GM23338 (cell line): ENCODE data around the gene NDUFB5. TPM values are rescaled to one million over a fixed set of nuclear protein-coding genes. Genes with fewer than 3 reads are reported as not detected.

Experiments
- ATAC-seq: fragments of 200-7000 bp; cut with Tn5 transposase; 3 replicates; pipeline ENCODE4 v1.9.1; 2020
- DNase-seq: peaks from one replicate; pipeline ENCODE4 v3.0.0-alpha.2; 2015; ENCODE audit warnings: low spot score
- H2AFZ ChIP-seq: fragments of 200-600 bp; sonication (generic); 2 replicates; pipeline ENCODE4 v1.8.0; 2016; ENCODE audit warnings: antibody characterized with exemption, mild to moderate bottlenecking, moderate library complexity
- H3F3A ChIP-seq: fragments of 200-600 bp; sonication (generic); replicated peaks from 2 replicates; pipeline ENCODE4 v1.8.0; 2017; ENCODE audit warnings: antibody characterized with exemption, mixed run types, low read depth
- H3K27ac ChIP-seq: fragments of 200-600 bp; sonication (generic); 2 replicates; pipeline ENCODE4 v1.6.1; 2016; ENCODE audit warnings: low read depth
- H3K27me3 ChIP-seq: fragments of 200-600 bp; sonication (generic); 2 replicates; pipeline ENCODE4 v1.8.0; 2016; ENCODE audit warnings: mild to moderate bottlenecking, mixed run types, moderate library complexity; ENCODE audit not compliant: insufficient read depth
- H3K36me3 ChIP-seq: fragments of 200-600 bp; sonication (generic); 2 replicates; pipeline ENCODE4 v1.8.0; 2016; ENCODE audit warnings: mild to moderate bottlenecking; ENCODE audit not compliant: insufficient read depth
- H3K4me1 ChIP-seq: fragments of 200-600 bp; sonication (generic); 2 replicates; pipeline ENCODE4 v1.8.0; 2016; ENCODE audit warnings: mild to moderate bottlenecking, moderate library complexity; ENCODE audit not compliant: insufficient read depth
- H3K4me2 ChIP-seq: fragments of 200-600 bp; sonication (generic); 2 replicates; pipeline ENCODE4 v1.7.1; 2017; ENCODE audit warnings: mixed run types
- H3K4me3 ChIP-seq: fragments of 200-600 bp; sonication (generic); 2 replicates; pipeline ENCODE4 v1.6.1; 2016; ENCODE audit warnings: mixed run types
- H3K79me2 ChIP-seq: fragments of 200-600 bp; sonication (generic); replicated peaks from 2 replicates; pipeline ENCODE4 v1.8.0; 2017; ENCODE audit warnings: mild to moderate bottlenecking; ENCODE audit not compliant: insufficient read depth
- H3K9me2 ChIP-seq: fragments of 200-600 bp; sonication (generic); 2 replicates; pipeline ENCODE4 v1.8.0; 2017; ENCODE audit not compliant: insufficient read depth
- H4K20me1 ChIP-seq: fragments of 200-600 bp; sonication (generic); replicated peaks from 2 replicates; pipeline ENCODE4 v1.8.0; 2017; ENCODE audit warnings: mild to moderate bottlenecking; ENCODE audit not compliant: insufficient read depth
- H3K27ac Mint-ChIP-seq: 2 replicates; pipeline ENCODE4 v1.8.0; 2020; ENCODE audit warnings: inconsistent platforms, mild to moderate bottlenecking, moderate library complexity, mixed read lengths
- H3K27me3 Mint-ChIP-seq: 3 replicates; pipeline ENCODE4 v1.8.0; 2022; ENCODE audit warnings: low read depth, mild to moderate bottlenecking, moderate library complexity, mixed read lengths, inconsistent platforms; ENCODE audit not compliant: insufficient read depth, poor library complexity
- H3K36me3 Mint-ChIP-seq: 3 replicates; pipeline ENCODE4 v1.8.0; 2021; ENCODE audit warnings: low read depth, mild to moderate bottlenecking, inconsistent platforms, moderate library complexity, mixed read lengths
- H3K4me1 Mint-ChIP-seq: 3 replicates; pipeline ENCODE4 v1.8.0; 2020; ENCODE audit warnings: mild to moderate bottlenecking, inconsistent platforms, mixed read lengths
- H3K4me3 Mint-ChIP-seq: 3 replicates; pipeline ENCODE4 v1.8.0; 2021; ENCODE audit warnings: moderate library complexity, mild to moderate bottlenecking, inconsistent platforms, mixed read lengths
- H3K9me3 Mint-ChIP-seq: 3 replicates; pipeline ENCODE4 v1.8.0; 2020; ENCODE audit warnings: moderate library complexity, mild to moderate bottlenecking, inconsistent platforms, mixed read lengths
- CREB1 ChIP-seq: fragments of 250-450 bp; sonication (Bioruptor Pico); IDR thresholded peaks from 2 replicates; pipeline ENCODE4 v1.5.0; 2020; ENCODE audit warnings: low read depth, mild to moderate bottlenecking, moderate library complexity
- ETS1 ChIP-seq: IDR thresholded peaks from 2 replicates; pipeline ENCODE4 v1.6.1; 2016; ENCODE audit warnings: antibody characterized with exemption
- EZH2 ChIP-seq: fragments of 200-600 bp; sonication (generic); IDR thresholded peaks from one replicate; pipeline ENCODE4 v1.8.0; 2017; ENCODE audit warnings: antibody characterized with exemption, mild to moderate bottlenecking, low read depth; ENCODE audit not compliant: unreplicated experiment
- EZH2phosphoT487 ChIP-seq: fragments of 200-600 bp; sonication (generic); IDR thresholded peaks from one replicate; pipeline ENCODE4 v1.8.1; 2018; ENCODE audit warnings: antibody characterized with exemption; ENCODE audit not compliant: unreplicated experiment
- JUNB ChIP-seq: IDR thresholded peaks from one replicate; pipeline ENCODE4 v1.6.1; 2016; ENCODE audit warnings: antibody characterized with exemption; ENCODE audit not compliant: unreplicated experiment
- NANOG ChIP-seq: IDR thresholded peaks from 2 replicates; pipeline ENCODE4 v1.6.1; 2016; ENCODE audit warnings: antibody characterized with exemption, borderline replicate concordance
- POLR2AphosphoS5 ChIP-seq: IDR thresholded peaks from 2 replicates; pipeline ENCODE4 v1.6.1; 2016; ENCODE audit warnings: antibody characterized with exemption, low read depth
- STAT1 ChIP-seq: IDR thresholded peaks from one replicate; pipeline ENCODE4 v1.6.1; 2016; ENCODE audit warnings: antibody characterized with exemption; ENCODE audit not compliant: unreplicated experiment
- ZNF114 ChIP-seq: fragments of 250-450 bp; sonication (Bioruptor Pico); IDR thresholded peaks from 2 replicates; pipeline ENCODE4 v1.5.0; 2020; ENCODE audit warnings: mild to moderate bottlenecking, moderate library complexity
- ZNF331 ChIP-seq: fragments of 250-450 bp; sonication (Bioruptor Pico); IDR thresholded peaks from 2 replicates; pipeline ENCODE4 v1.5.0; 2020; ENCODE audit warnings: low read depth, mild to moderate bottlenecking, moderate library complexity
- polyA plus RNA-seq: library from polyadenylated mRNA; unstranded; fragments of >200 nt; fragmentation: Nextera tagmentation; extraction: Ambion mirVana; gene quantifications from 2 replicates; pipeline ENCODE4 v1.2.1, GENCODE V29; 2016
- total RNA-seq: library from RNA; depleted of rRNA; stranded (reverse); fragments of >200 nt; shearing (Covaris generic); gene quantifications from 2 replicates; pipeline ENCODE4 v1.2.3, GENCODE V29; 2014
- TF ChIP-seq, protein P1 (sequence below), 2 experiments: fragments of 200-600 bp in 1 of 2; sonication (generic) in 1 of 2; conservative IDR thresholded peaks; 2 replicates each; pipeline versions ENCODE4 v1.5.1 to v1.6.1; 2016 to 2017; ENCODE audit warnings: antibody characterized with exemption in 2 of 2, low read depth in 2 of 2, mild to moderate bottlenecking in 2 of 2, moderate library complexity in 1 of 2
- TF ChIP-seq, protein P2 (sequence below): IDR thresholded peaks from one replicate; pipeline ENCODE4 v1.6.1; 2018; ENCODE audit warnings: antibody characterized with exemption; ENCODE audit not compliant: unreplicated experiment
- TF ChIP-seq, protein P3 (sequence below): fragments of 250-450 bp; sonication (Bioruptor Pico); IDR thresholded peaks from 2 replicates; pipeline ENCODE4 v1.5.0; 2020; ENCODE audit warnings: mild to moderate bottlenecking, moderate library complexity

NDUFB5 gene
- total and polyA plus RNA-seq, 2 experiments from 2014 or later: 65.4 to 113 TPM

- no peak overlapping the region for H3K4me2 ChIP-seq
- H4K20me1 ChIP-seq: peaks cover 16% of the 10 kb centered on the region; the same call in 1 of the 2 replicates
- no peaks in the 10 kb centered on the region for H3F3A ChIP-seq
- DNase-seq (no peak), ATAC-seq (no peak)
- H3K4me1 ChIP-seq: peaks cover 25% of the 10 kb centered on the region
- H3K79me2 ChIP-seq: peaks cover 97% of the 10 kb centered on the region
- H3K4me3 Mint-ChIP-seq: no peak overlapping the region
- H3K36me3 ChIP-seq: no peaks in the 10 kb centered on the region
- H3K27me3 ChIP-seq: no peaks in the 10 kb centered on the region
- no peak overlapping the region for H2AFZ ChIP-seq
- no peaks in the 10 kb centered on the region for H3K36me3 Mint-ChIP-seq
- TF ChIP-seq, protein P1, sequence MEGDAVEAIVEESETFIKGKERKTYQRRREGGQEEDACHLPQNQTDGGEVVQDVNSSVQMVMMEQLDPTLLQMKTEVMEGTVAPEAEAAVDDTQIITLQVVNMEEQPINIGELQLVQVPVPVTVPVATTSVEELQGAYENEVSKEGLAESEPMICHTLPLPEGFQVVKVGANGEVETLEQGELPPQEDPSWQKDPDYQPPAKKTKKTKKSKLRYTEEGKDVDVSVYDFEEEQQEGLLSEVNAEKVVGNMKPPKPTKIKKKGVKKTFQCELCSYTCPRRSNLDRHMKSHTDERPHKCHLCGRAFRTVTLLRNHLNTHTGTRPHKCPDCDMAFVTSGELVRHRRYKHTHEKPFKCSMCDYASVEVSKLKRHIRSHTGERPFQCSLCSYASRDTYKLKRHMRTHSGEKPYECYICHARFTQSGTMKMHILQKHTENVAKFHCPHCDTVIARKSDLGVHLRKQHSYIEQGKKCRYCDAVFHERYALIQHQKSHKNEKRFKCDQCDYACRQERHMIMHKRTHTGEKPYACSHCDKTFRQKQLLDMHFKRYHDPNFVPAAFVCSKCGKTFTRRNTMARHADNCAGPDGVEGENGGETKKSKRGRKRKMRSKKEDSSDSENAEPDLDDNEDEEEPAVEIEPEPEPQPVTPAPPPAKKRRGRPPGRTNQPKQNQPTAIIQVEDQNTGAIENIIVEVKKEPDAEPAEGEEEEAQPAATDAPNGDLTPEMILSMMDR (conservative IDR thresholded peaks at IDR 0.05; ENCODE audit: low read depth in 2 of 2): no peak
- TF ChIP-seq EZH2phosphoT487: no peak
- TF ChIP-seq ZNF114 (CRISPR knock-in tag): no peak
- TF ChIP-seq, protein P2, sequence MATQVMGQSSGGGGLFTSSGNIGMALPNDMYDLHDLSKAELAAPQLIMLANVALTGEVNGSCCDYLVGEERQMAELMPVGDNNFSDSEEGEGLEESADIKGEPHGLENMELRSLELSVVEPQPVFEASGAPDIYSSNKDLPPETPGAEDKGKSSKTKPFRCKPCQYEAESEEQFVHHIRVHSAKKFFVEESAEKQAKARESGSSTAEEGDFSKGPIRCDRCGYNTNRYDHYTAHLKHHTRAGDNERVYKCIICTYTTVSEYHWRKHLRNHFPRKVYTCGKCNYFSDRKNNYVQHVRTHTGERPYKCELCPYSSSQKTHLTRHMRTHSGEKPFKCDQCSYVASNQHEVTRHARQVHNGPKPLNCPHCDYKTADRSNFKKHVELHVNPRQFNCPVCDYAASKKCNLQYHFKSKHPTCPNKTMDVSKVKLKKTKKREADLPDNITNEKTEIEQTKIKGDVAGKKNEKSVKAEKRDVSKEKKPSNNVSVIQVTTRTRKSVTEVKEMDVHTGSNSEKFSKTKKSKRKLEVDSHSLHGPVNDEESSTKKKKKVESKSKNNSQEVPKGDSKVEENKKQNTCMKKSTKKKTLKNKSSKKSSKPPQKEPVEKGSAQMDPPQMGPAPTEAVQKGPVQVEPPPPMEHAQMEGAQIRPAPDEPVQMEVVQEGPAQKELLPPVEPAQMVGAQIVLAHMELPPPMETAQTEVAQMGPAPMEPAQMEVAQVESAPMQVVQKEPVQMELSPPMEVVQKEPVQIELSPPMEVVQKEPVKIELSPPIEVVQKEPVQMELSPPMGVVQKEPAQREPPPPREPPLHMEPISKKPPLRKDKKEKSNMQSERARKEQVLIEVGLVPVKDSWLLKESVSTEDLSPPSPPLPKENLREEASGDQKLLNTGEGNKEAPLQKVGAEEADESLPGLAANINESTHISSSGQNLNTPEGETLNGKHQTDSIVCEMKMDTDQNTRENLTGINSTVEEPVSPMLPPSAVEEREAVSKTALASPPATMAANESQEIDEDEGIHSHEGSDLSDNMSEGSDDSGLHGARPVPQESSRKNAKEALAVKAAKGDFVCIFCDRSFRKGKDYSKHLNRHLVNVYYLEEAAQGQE: no peak
- TF ChIP-seq, protein P3, sequence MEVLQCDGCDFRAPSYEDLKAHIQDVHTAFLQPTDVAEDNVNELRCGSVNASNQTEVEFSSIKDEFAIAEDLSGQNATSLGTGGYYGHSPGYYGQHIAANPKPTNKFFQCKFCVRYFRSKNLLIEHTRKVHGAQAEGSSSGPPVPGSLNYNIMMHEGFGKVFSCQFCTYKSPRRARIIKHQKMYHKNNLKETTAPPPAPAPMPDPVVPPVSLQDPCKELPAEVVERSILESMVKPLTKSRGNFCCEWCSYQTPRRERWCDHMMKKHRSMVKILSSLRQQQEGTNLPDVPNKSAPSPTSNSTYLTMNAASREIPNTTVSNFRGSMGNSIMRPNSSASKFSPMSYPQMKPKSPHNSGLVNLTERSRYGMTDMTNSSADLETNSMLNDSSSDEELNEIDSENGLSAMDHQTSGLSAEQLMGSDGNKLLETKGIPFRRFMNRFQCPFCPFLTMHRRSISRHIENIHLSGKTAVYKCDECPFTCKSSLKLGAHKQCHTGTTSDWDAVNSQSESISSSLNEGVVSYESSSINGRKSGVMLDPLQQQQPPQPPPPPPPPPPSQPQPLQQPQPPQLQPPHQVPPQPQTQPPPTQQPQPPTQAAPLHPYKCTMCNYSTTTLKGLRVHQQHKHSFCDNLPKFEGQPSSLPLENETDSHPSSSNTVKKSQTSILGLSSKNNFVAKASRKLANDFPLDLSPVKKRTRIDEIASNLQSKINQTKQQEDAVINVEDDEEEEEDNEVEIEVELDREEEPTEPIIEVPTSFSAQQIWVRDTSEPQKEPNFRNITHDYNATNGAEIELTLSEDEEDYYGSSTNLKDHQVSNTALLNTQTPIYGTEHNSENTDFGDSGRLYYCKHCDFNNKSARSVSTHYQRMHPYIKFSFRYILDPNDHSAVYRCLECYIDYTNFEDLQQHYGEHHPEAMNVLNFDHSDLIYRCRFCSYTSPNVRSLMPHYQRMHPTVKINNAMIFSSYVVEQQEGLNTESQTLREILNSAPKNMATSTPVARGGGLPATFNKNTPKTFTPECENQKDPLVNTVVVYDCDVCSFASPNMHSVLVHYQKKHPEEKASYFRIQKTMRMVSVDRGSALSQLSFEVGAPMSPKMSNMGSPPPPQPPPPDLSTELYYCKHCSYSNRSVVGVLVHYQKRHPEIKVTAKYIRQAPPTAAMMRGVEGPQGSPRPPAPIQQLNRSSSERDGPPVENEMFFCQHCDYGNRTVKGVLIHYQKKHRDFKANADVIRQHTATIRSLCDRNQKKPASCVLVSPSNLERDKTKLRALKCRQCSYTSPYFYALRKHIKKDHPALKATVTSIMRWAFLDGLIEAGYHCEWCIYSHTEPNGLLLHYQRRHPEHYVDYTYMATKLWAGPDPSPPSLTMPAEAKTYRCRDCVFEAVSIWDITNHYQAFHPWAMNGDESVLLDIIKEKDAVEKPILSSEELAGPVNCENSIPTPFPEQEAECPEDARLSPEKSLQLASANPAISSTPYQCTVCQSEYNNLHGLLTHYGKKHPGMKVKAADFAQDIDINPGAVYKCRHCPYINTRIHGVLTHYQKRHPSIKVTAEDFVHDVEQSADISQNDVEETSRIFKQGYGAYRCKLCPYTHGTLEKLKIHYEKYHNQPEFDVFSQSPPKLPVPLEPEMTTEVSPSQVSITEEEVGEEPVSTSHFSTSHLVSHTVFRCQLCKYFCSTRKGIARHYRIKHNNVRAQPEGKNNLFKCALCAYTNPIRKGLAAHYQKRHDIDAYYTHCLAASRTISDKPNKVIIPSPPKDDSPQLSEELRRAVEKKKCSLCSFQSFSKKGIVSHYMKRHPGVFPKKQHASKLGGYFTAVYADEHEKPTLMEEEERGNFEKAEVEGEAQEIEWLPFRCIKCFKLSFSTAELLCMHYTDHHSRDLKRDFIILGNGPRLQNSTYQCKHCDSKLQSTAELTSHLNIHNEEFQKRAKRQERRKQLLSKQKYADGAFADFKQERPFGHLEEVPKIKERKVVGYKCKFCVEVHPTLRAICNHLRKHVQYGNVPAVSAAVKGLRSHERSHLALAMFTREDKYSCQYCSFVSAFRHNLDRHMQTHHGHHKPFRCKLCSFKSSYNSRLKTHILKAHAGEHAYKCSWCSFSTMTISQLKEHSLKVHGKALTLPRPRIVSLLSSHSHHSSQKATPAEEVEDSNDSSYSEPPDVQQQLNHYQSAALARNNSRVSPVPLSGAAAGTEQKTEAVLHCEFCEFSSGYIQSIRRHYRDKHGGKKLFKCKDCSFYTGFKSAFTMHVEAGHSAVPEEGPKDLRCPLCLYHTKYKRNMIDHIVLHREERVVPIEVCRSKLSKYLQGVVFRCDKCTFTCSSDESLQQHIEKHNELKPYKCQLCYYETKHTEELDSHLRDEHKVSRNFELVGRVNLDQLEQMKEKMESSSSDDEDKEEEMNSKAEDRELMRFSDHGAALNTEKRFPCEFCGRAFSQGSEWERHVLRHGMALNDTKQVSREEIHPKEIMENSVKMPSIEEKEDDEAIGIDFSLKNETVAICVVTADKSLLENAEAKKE (CRISPR knock-in tag): no peak
- TF ChIP-seq CREB1 (CRISPR knock-in tag): no peak
- no peak for TF ChIP-seq NANOG
- no peak for TF ChIP-seq JUNB
- TF ChIP-seq ZNF331 (CRISPR knock-in tag): no peak
- no peak for TF ChIP-seq EZH2
- TF ChIP-seq ETS1: no peak
- TF ChIP-seq STAT1: no peak
- TF ChIP-seq POLR2AphosphoS5: no peak
- H3K9me3 Mint-ChIP-seq: no peaks in the 10 kb centered on the region
- no peaks in the 10 kb centered on the region; the same call in 1 of the 2 replicates for H3K9me2 ChIP-seq
- H3K4me3 ChIP-seq: no peak overlapping the region
- peaks cover 24% of the 10 kb centered on the region for H3K4me1 Mint-ChIP-seq
- peaks cover 3% of the 10 kb centered on the region for H3K27me3 Mint-ChIP-seq
- peak overlapping the region; percentile 47 for H3K27ac ChIP-seq
- no peak overlapping the region for H3K27ac Mint-ChIP-seq
These were observed 71.5 kb downstream of the NDUFB5 start for GRCh38 chr3:179676081-179676480.
